Parathyroid adenoma (tissue), 2 donors: ENCODE data around the gene C16orf82.

Source experiments
- H2AFZ ChIP-seq: fragments of 300-600 bp; sonication (generic); one replicate; pipeline ENCODE4 v1.7.0; 2017; ENCODE audit warnings: antibody characterized with exemption, mild to moderate bottlenecking
- H3K27ac ChIP-seq: fragments of 300-600 bp; sonication (generic); one replicate; pipeline ENCODE4 v1.7.0; 2017
- H3K27me3 ChIP-seq: fragments of 300-600 bp; sonication (generic); one replicate; pipeline ENCODE4 v1.7.0; 2017; ENCODE audit warnings: low read length; ENCODE audit not compliant: control insufficient read depth, insufficient read depth
- H3K36me3 ChIP-seq: fragments of 300-600 bp; sonication (generic); one replicate; pipeline ENCODE4 v1.7.0; 2017; ENCODE audit warnings: low read length; ENCODE audit not compliant: control insufficient read depth, insufficient read depth
- H3K4me1 ChIP-seq: fragments of 300-600 bp; sonication (generic); one replicate; pipeline ENCODE4 v1.7.0; 2017; ENCODE audit warnings: control low read depth
- H3K4me2 ChIP-seq: fragments of 300-600 bp; sonication (generic); one replicate; pipeline ENCODE4 v1.7.0; 2017; ENCODE audit warnings: low read length
- H3K4me3 ChIP-seq: fragments of 300-600 bp; sonication (generic); one replicate; pipeline ENCODE4 v1.7.0; 2017; ENCODE audit warnings: low read depth, low read length
- H3K79me2 ChIP-seq: fragments of 300-600 bp; sonication (generic); one replicate; pipeline ENCODE4 v1.7.0; 2017; ENCODE audit warnings: control low read depth
- H3K9ac ChIP-seq: fragments of 300-600 bp; sonication (generic); one replicate; pipeline ENCODE4 v1.7.0; 2017; ENCODE audit warnings: mild to moderate bottlenecking
- H3K9me3 ChIP-seq: fragments of 300-600 bp; sonication (generic); one replicate; pipeline ENCODE4 v1.7.0; 2017; ENCODE audit warnings: low read length; ENCODE audit not compliant: control insufficient read depth
- CTCF ChIP-seq: fragments of 300-600 bp; sonication (generic); IDR thresholded peaks from one replicate; pipeline ENCODE4 v1.7.0; 2017; ENCODE audit warnings: antibody characterized with exemption, mild to moderate bottlenecking
- donor health status: primary hyperparathyroidism.

Gene C16orf82

GRCh38 chr16:27066668-27067537, at the start of gene C16orf82:
TSS of gene C16orf82 (plus strand) at chr16:27066927.
- H2AFZ ChIP-seq = peak within 1 kb of the TSS; percentile 20
- no peaks in the 10 kb centered on the region for H3K9me3 ChIP-seq
- no peaks in the 10 kb centered on the region for H3K36me3 ChIP-seq
- no peak for TF ChIP-seq CTCF
- no peaks in the 10 kb centered on the region for H3K4me1 ChIP-seq
- H3K27ac ChIP-seq = no peak within 1 kb of the TSS
- H3K4me2 ChIP-seq = no peak within 1 kb of the TSS
- no peak within 1 kb of the TSS for H3K4me3 ChIP-seq
- no peak within 1 kb of the TSS for H3K9ac ChIP-seq
- H3K79me2 ChIP-seq = no peaks in the 10 kb centered on the region
- H3K27me3 ChIP-seq = no peaks in the 10 kb centered on the region

DNA sequence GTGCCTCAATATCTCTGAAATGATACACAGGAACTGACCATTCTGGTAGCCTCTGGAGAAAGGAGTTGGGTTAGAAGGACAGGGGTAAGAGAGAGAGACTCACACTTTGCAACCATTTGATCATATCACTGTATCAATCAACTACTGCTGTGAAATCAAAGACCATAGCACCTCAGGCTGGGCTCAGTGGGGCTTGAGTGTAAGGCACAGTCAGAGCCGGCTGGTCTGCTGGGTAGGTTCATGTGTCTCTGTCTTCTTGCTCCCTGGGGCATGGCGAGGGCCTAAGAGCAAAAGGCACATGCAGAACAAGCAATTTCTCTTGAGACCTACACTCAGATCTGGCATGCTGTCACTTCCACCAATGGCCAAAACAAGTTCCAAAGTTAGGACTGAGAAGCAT, 46.7 kb upstream of the C16orf82 start:
- no peak overlapping the region for H2AFZ ChIP-seq
- no peak for TF ChIP-seq CTCF
- H3K79me2 ChIP-seq = no peaks in the 10 kb centered on the region
- no peak overlapping the region for H3K9ac ChIP-seq
- no peaks in the 10 kb centered on the region for H3K4me1 ChIP-seq
- H3K9me3 ChIP-seq = no peaks in the 10 kb centered on the region
- no peaks in the 10 kb centered on the region for H3K36me3 ChIP-seq
- no peak overlapping the region for H3K4me2 ChIP-seq
- no peaks in the 10 kb centered on the region for H3K27me3 ChIP-seq
- H3K4me3 ChIP-seq = no peak overlapping the region
- H3K27ac ChIP-seq = no peak overlapping the region

GRCh38 chr16:27024010-27024409, 42.7 kb upstream of the C16orf82 start:
- Histone ChIP-seq H3K27me3 (no peaks in the 10 kb centered on the region), H3K4me1 (no peaks in the 10 kb centered on the region), H3K27ac (no peak overlapping the region), H3K9me3 (no peaks in the 10 kb centered on the region), H2AFZ (no peak overlapping the region), H3K9ac (no peak overlapping the region), H3K4me3 (no peak overlapping the region), H3K36me3 (no peaks in the 10 kb centered on the region), H3K79me2 (no peaks in the 10 kb centered on the region), H3K4me2 (no peak overlapping the region)
- TF ChIP-seq CTCF = no peak

GRCh38 chr16:27025581-27025980, 41.1 kb upstream of the C16orf82 start:
- Histone ChIP-seq H3K9me3 (no peaks in the 10 kb centered on the region), H3K9ac (no peak overlapping the region), H3K79me2 (no peaks in the 10 kb centered on the region), H3K27ac (no peak overlapping the region), H3K27me3 (no peaks in the 10 kb centered on the region), H3K4me2 (no peak overlapping the region), H2AFZ (no peak overlapping the region), H3K4me3 (no peak overlapping the region), H3K4me1 (no peaks in the 10 kb centered on the region), H3K36me3 (no peaks in the 10 kb centered on the region)
- no peak for TF ChIP-seq CTCF

GRCh38 chr16:27027971-27028370, 38.8 kb upstream of the C16orf82 start:
- Histone ChIP-seq H3K36me3 (no peaks in the 10 kb centered on the region), H3K27me3 (no peaks in the 10 kb centered on the region), H3K9ac (no peak overlapping the region), H3K79me2 (no peaks in the 10 kb centered on the region), H3K4me3 (no peak overlapping the region), H3K27ac (no peak overlapping the region), H3K4me1 (no peaks in the 10 kb centered on the region), H3K4me2 (no peak overlapping the region), H3K9me3 (no peaks in the 10 kb centered on the region), H2AFZ (no peak overlapping the region)
- no peak for TF ChIP-seq CTCF
